HepG2 (cell line): ENCODE measurements around the gene IGFBP6. TPM values are rescaled to one million over a fixed set of nuclear protein-coding genes. Genes with fewer than 3 reads are reported as not detected.

Source experiments
- ATAC-seq: fragments of 200-7000 bp; cut with Tn5 transposase; 3 replicates; pipeline ENCODE4 v1.9.1; 2020; ENCODE audit warnings: mild to moderate bottlenecking, moderate library complexity
- BruUV-seq: library from RNA; stranded (reverse); fragments of 400-500 nt; replicated peaks from 2 replicates; lab custom pipeline; 2021; lab: Mats Ljungman, UMichigan
- CTCF ChIA-PET: fragments of 300-600 bp; formaldehyde crosslinking; extraction: SDS; loops from one replicate; lab custom pipeline; 2021; ENCODE audit warnings: low total read pairs, inconsistent platforms, low intra/inter-chr PET ratio; lab: Yijun Ruan, JAX
- POLR2A ChIA-PET: fragments of 350-600 bp; sonication (Branson Sonifier 250); formaldehyde crosslinking; loops from one replicate; lab custom pipeline; 2020; ENCODE audit warnings: antibody characterized with exemption, inconsistent platforms; lab: Yijun Ruan, JAX
- DNase-seq: peaks from one replicate; pipeline ENCODE4 v3.0.0-alpha.2; 2015; ENCODE audit warnings: low spot score
- FAIRE-seq: peaks from 3 replicates; lab custom pipeline; 2011; peaks lifted over from hg19 to GRCh38; lab: Jason Lieb, UNC
- H2AFZ ChIP-seq: one replicate; pipeline ENCODE4 v1.6.1; 2011; ENCODE audit warnings: low read length, inconsistent platforms
- H3K27ac ChIP-seq: fragments of 300-600 bp; 3 replicates; pipeline ENCODE4 v1.8.0; 2011; ENCODE audit warnings: mixed run types, mild to moderate bottlenecking, mixed read lengths, low read length, inconsistent platforms; ENCODE audit not compliant: insufficient read depth; ENCODE audit errors: extremely low read length
- H3K27me3 ChIP-seq, 2 experiments: fragments of 200-600 bp in 1 of 2; 2 replicates in 1 of 2; 3 replicates in 1 of 2; pipeline versions ENCODE4 v1.6.0 to v1.8.0; 2011; ENCODE audit warnings: low read length in 2 of 2, mild to moderate bottlenecking in 2 of 2, moderate library complexity in 2 of 2, inconsistent platforms in 1 of 2; ENCODE audit not compliant: insufficient read depth in 2 of 2, control insufficient read depth in 1 of 2
- H3K36me3 ChIP-seq, 2 experiments: fragments of 200-600 bp in 1 of 2; replicated peaks in 1 of 2; 2 replicates in 1 of 2; 3 replicates in 1 of 2; pipeline versions ENCODE4 v1.5.1 to v1.8.0; 2011; ENCODE audit warnings: low read length in 2 of 2, inconsistent platforms in 1 of 2; ENCODE audit not compliant: insufficient read depth in 2 of 2, control insufficient read depth in 1 of 2
- H3K4me1 ChIP-seq: 2 replicates; pipeline ENCODE4 v1.5.1; 2012; ENCODE audit warnings: low read length, inconsistent platforms; ENCODE audit not compliant: insufficient read depth
- H3K4me2 ChIP-seq: 2 replicates; pipeline ENCODE4 v1.6.0; 2011; ENCODE audit warnings: low read depth, low read length, inconsistent platforms
- H3K4me3 ChIP-seq, 3 experiments: fragments of 200-600 bp in 1 of 3; sonication (generic), shearing (Covaris generic) in 1 of 3; replicated peaks in 1 of 3; 2 replicates each; pipeline ENCODE4 v1.5.1; 2011 to 2016; ENCODE audit warnings: low read length in 3 of 3, inconsistent platforms in 2 of 3, low read depth in 2 of 3, mild to moderate bottlenecking in 2 of 3, control low read depth in 1 of 3, mixed read lengths in 1 of 3; ENCODE audit not compliant: insufficient read depth in 1 of 3
- H3K79me2 ChIP-seq: one replicate; pipeline ENCODE4 v1.6.1; 2011; ENCODE audit warnings: low read length, inconsistent platforms; ENCODE audit not compliant: insufficient read depth
- H3K9ac ChIP-seq: 2 replicates; pipeline ENCODE4 v1.6.0; 2011; ENCODE audit warnings: mild to moderate bottlenecking, low read depth, low read length, inconsistent platforms; ENCODE audit not compliant: insufficient read depth
- H3K9me3 ChIP-seq: 2 replicates; pipeline ENCODE4 v1.5.1; 2012; ENCODE audit warnings: mild to moderate bottlenecking, low read length
- H4K20me1 ChIP-seq: 2 replicates; pipeline ENCODE4 v1.6.0; 2011; ENCODE audit warnings: inconsistent platforms, mild to moderate bottlenecking, low read length, moderate library complexity; ENCODE audit not compliant: insufficient read depth
- AFF4 ChIP-seq: sonication (generic); formaldehyde crosslinking; IDR thresholded peaks from 2 replicates; pipeline ENCODE4 v1.4.0; 2020; ENCODE audit warnings: missing genetic modification reagents
- FOXK1 ChIP-seq: sonication (generic); formaldehyde crosslinking; IDR thresholded peaks from 2 replicates; pipeline ENCODE4 v1.4.0; 2020; ENCODE audit warnings: low read depth, missing genetic modification reagents, borderline replicate concordance
- HNF1A ChIP-seq, 2 experiments: sonication (generic) in 1 of 2; formaldehyde crosslinking in 1 of 2; IDR thresholded peaks; 2 replicates each; pipeline versions ENCODE4 v1.4.0 to v1.6.1; 2016 to 2020; ENCODE audit warnings: borderline replicate concordance in 1 of 2, low read depth in 1 of 2, mild to moderate bottlenecking in 1 of 2, missing genetic modification reagents in 1 of 2
- JARID2 ChIP-seq: sonication (generic); formaldehyde crosslinking; IDR thresholded peaks from 2 replicates; pipeline ENCODE4 v1.8.1; 2023; ENCODE audit warnings: missing genetic modification reagents, inconsistent platforms; ENCODE audit not compliant: insufficient replicate concordance
- MBD4 ChIP-seq: IDR thresholded peaks from 2 replicates; pipeline ENCODE4 v1.6.1; 2012; ENCODE audit warnings: low read length, inconsistent platforms, borderline replicate concordance
- MIXL1 ChIP-seq: IDR thresholded peaks from 2 replicates; pipeline ENCODE4 v1.6.1; 2016
- MXI1 ChIP-seq: IDR thresholded peaks from 3 replicates; pipeline ENCODE4 v1.6.1; 2012; ENCODE audit warnings: low read depth, low read length, inconsistent platforms, borderline replicate concordance
- NFYC ChIP-seq: IDR thresholded peaks from 2 replicates; pipeline ENCODE4 v1.6.1; 2016; ENCODE audit warnings: missing genetic modification reagents, missing compliant biosample characterization
- PAWR ChIP-seq: sonication (generic); formaldehyde crosslinking; IDR thresholded peaks from 2 replicates; pipeline ENCODE4 v1.4.0; 2020; ENCODE audit warnings: missing genetic modification reagents, mild to moderate bottlenecking, borderline replicate concordance
- SOX5 ChIP-seq: IDR thresholded peaks from 2 replicates; pipeline ENCODE4 v1.6.1; 2016; ENCODE audit warnings: borderline replicate concordance
- SP5 ChIP-seq: IDR thresholded peaks from 2 replicates; pipeline ENCODE4 v1.6.1; 2016; ENCODE audit warnings: low read depth, borderline replicate concordance
- TEAD3 ChIP-seq: optimal IDR thresholded peaks from 2 replicates; pipeline ENCODE3; 2016; ENCODE audit warnings: borderline replicate concordance
- ZNF17 ChIP-seq: sonication (generic); formaldehyde crosslinking; IDR thresholded peaks from 2 replicates; pipeline ENCODE4 v1.5.0; 2020; ENCODE audit warnings: mild to moderate bottlenecking, missing genetic modification reagents
- ZNF350 ChIP-seq: sonication (generic); formaldehyde crosslinking; IDR thresholded peaks from 2 replicates; pipeline ENCODE4 v1.4.0; 2020; ENCODE audit warnings: mild to moderate bottlenecking, low read depth, missing genetic modification reagents, borderline replicate concordance
- ZNF460 ChIP-seq: sonication (generic); formaldehyde crosslinking; IDR thresholded peaks from 2 replicates; pipeline ENCODE4 v1.5.1; 2020; ENCODE audit warnings: missing genetic modification reagents, mild to moderate bottlenecking, borderline replicate concordance
- ZNF546 ChIP-seq: sonication (generic); formaldehyde crosslinking; conservative IDR thresholded peaks from 2 replicates; pipeline ENCODE4 v1.8.1; 2023; ENCODE audit warnings: mild to moderate bottlenecking, missing genetic modification reagents
- WGBS: methylation state at CpG from one replicate; pipeline ENCODE4 v1.1.6; 2017; ENCODE audit warnings: low lambda C conversion rate; 5-methylcytosine and 5-hydroxymethylcytosine counted together
- in situ Hi-C: cut with HindIII; loops from 2 replicates; pipeline ENCODE4 v1.10.0; 2017; ENCODE audit warnings: low pct_unique_long_range_greater_than_20kb; ENCODE audit not compliant: extremely low pct_ligation_motif_present
- intact Hi-C: fragments of 100-400 bp; cut with micrococcal nuclease; formaldehyde crosslinking; loops from one replicate; pipeline ENCODE4 v1.10.0; 2022; ENCODE audit not compliant: unreplicated experiment
- polyA plus RNA-seq, 8 experiments: library from polyadenylated mRNA; depleted of rRNA in 3 of 8; stranded (reverse) in 7 of 8; unstranded in 1 of 8; fragments of >200 nt; fragmentation: Illumina TruSeq in 4 of 8; extraction: Trizol in 4 of 8; gene quantifications; 2 replicates each; pipeline versions ENCODE4 v1.2.1 to v1.2.3, GENCODE V29; 2011 to 2016; ENCODE audit warnings: low read depth in 4 of 8, missing spikeins in 1 of 8, mixed read lengths in 1 of 8; ENCODE audit not compliant: insufficient read depth in 1 of 8
- total RNA-seq, 5 experiments: library from RNA; depleted of rRNA; stranded (reverse); fragments of >200 nt; fragmentation: Illumina TruSeq; extraction: Trizol; gene quantifications; 2 replicates each; pipeline ENCODE4 v1.2.3, GENCODE V29; 2016; ENCODE audit warnings: low read depth in 1 of 5

The IGFBP6 gene
- total and polyA plus RNA-seq, 2 of the 13 experiments (the other 11 are each of a cell fraction or from before 2014, with no cell fraction given) = 3.9 to 25.2 TPM

- ChIA-PET POLR2A (interaction anchor here (2.5 kb wide), 1 partner anchor 11 kb away, joined by 11 read pairs; the partner anchor contains the start of gene SPRYD3), CTCF (no interaction called here)
- Histone ChIP-seq H3K79me2 (no peaks in the 10 kb centered on the region), H3K36me3 (no peaks in the 10 kb centered on the region), H3K4me2 (no peak overlapping the region), H3K4me3 (no peak overlapping the region), H3K27me3 (peaks cover 0 to 12% of the 10 kb centered on the region in 2 experiments; a peak in 2 of 5 replicates), H3K27ac (no peak overlapping the region), H3K9me3 (no peaks in the 10 kb centered on the region), H4K20me1 (no peaks in the 10 kb centered on the region), H2AFZ (no peak overlapping the region), H3K9ac (no peak overlapping the region), H3K4me1 (peaks cover 18% of the 10 kb centered on the region)
- DNase-seq (no peak), FAIRE-seq (no peak), ATAC-seq (no peak)
- in situ Hi-C loops = no loop called here
- BruUV-seq = no TSS peak
- WGBS = 59% methylated on average over 6 of the region's 6 CpGs
- TF ChIP-seq SOX5 (CRISPR knock-in tag) (no peak), ZNF17 (CRISPR knock-in tag) (no peak), TEAD3 (CRISPR knock-in tag) (no peak), SP5 (CRISPR knock-in tag) (no peak), ZNF546 (no peak), PAWR (CRISPR knock-in tag) (no peak), MIXL1 (CRISPR knock-in tag) (no peak), AFF4 (CRISPR knock-in tag) (no peak), ZNF350 (CRISPR knock-in tag) (no peak), NFYC (CRISPR knock-in tag) (no peak), MBD4 (no peak), ZNF460 (CRISPR knock-in tag) (no peak), JARID2 (CRISPR knock-in tag) (no peak), FOXK1 (CRISPR knock-in tag) (no peak), MXI1 (no peak), HNF1A (IDR thresholded peaks at IDR 0.05; ENCODE audit: low read depth) (no peak), HNF1A (CRISPR knock-in tag; IDR thresholded peaks at IDR 0.05; ENCODE audit: borderline replicate concordance) (no peak)
- intact Hi-C loops = no loop called here
These were observed 7.4 kb upstream of the IGFBP6 start for GRCh38 chr12:53090105-53090504.
